LNCaP clone FGC (cell line): Measurements from ENCODE around the gene NFE2L1.
"Not testable (repeated sequence)": the region's sequence is repeated elsewhere in the genome, so short reads cannot be mapped to it uniquely, and the experiment has no call there.

Experiments
- DNase-seq: peaks from one replicate; pipeline ENCODE4 v3.0.0-alpha.2; 2011; ENCODE audit warnings: low read depth
- H3K4me3 ChIP-seq: 2 replicates; pipeline ENCODE4 v1.5.1; 2011; ENCODE audit warnings: mild to moderate bottlenecking, low read depth, low read length, control low read depth
- CTCF ChIP-seq: IDR thresholded peaks from 2 replicates; pipeline ENCODE4 v1.5.1; 2012; ENCODE audit warnings: mild to moderate bottlenecking; ENCODE audit not compliant: control insufficient read depth, insufficient read depth; ENCODE audit errors: extremely low read depth

The NFE2L1 gene

GRCh38 chr17:48027322-48027981 lies 20.7 kb upstream of the NFE2L1 start:
- H3K4me3 ChIP-seq: no peak overlapping the region
- no peak for TF ChIP-seq CTCF
- no peak for DNase-seq

GRCh38 chr17:48028736-48029135 lies 19.4 kb upstream of the NFE2L1 start:
- no peak for DNase-seq
- TF ChIP-seq CTCF: no peak

GRCh38 chr17:48030531-48030930 lies 17.6 kb upstream of the NFE2L1 start:
- H3K4me3 ChIP-seq: no peak overlapping the region
- no peak for TF ChIP-seq CTCF
- DNase-seq: no peak

More at GRCh38 chr17:48028736-48029135, 19.4 kb upstream of the NFE2L1 start:
- H3K4me3 ChIP-seq: no peak overlapping the region

- TF ChIP-seq CTCF: no peak
- H3K4me3 ChIP-seq: no peak overlapping the region
- DNase-seq: no peak
These were observed 16.2 kb upstream of the NFE2L1 start for GRCh38 chr17:48031966-48032365.

- not testable (repeated sequence) for DNase-seq
These were observed 13.4 kb upstream of the NFE2L1 start for GRCh38 chr17:48034734-48035133.

GRCh38 chr17:48036693-48037035 lies 11.5 kb upstream of the NFE2L1 start:
- DNase-seq: no peak
- H3K4me3 ChIP-seq: no peak overlapping the region

More at GRCh38 chr17:48034734-48035133, 13.4 kb upstream of the NFE2L1 start:
- H3K4me3 ChIP-seq: not testable (repeated sequence)

More at GRCh38 chr17:48036693-48037035, 11.5 kb upstream of the NFE2L1 start:
- TF ChIP-seq CTCF: no peak
